ENCODE measurements around the gene ICAM4. TPM values are rescaled to one million over a fixed set of nuclear protein-coding genes. Genes with fewer than 3 reads are reported as not detected.

Gene ICAM4
- polyA plus RNA-seq, 1 donor from 2014 or later: not detected

DNA sequence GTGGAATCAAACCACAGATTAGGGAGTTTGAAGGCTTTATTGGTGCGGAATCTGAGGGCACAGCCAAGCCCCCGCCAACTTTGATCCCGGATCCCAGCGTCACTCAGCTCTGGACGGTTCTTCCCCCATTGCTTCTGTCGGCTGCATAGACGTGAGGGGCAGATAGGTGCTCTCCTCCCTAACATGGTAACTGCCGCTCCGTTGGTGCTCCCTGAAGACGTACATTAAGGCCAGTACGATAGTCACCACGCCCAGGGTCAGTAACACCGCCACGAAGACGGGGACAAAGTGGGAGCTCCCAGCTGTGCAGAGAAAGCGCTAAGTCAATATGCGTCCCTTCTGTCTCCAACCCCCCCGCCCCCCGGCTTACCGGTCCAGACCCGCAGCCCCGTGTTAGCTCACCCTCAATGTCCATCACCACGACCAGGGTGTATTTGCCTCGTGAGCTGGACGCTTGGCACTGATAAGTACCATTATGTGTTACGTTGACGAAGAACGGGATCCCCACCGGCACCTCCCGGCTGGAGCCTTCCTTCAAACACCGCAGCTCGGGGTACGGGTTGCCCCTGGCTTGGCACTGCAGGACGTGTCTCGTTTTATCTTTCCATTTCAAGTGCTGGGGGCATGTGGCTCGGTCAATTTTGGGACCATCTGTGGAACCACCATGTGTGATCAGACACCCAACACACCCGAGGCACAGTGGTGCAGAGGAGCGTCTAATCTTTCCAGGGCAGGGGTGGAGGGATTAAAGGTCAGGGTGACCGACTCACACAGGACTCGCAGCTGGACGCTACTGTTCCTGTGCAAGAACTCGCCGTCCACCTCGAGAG is 47.2 kb downstream of the ICAM4 start:
- no peaks in the 10 kb centered on the region for H3F3A ChIP-seq (ENCODE audit: insufficient read depth, low read length, poor library complexity, severe bottlenecking)
- H3K27me3 ChIP-seq (ENCODE audit: insufficient read depth, low read depth, low read length): no peaks in the 10 kb centered on the region
- H2AFZ ChIP-seq (ENCODE audit: low read depth, low read length): peak overlapping the region; percentile 76
- H3K9me2 ChIP-seq (ENCODE audit: insufficient read depth, low read length): no peaks in the 10 kb centered on the region
- H4K20me1 ChIP-seq (ENCODE audit: insufficient read depth): no peaks in the 10 kb centered on the region
- peak overlapping the region; percentile 40 for H3K4me2 ChIP-seq (ENCODE audit: low read length)
- H3K9ac ChIP-seq (ENCODE audit: low read length): peak overlapping the region; percentile 92
- peaks cover 22% of the 10 kb centered on the region for H3K79me2 ChIP-seq (replicated peaks; ENCODE audit: insufficient read depth, low read length)
- H3K36me3 ChIP-seq (ENCODE audit: insufficient read depth, low read length): no peaks in the 10 kb centered on the region
- peak overlapping the region; percentile 91 for H3K4me3 ChIP-seq (ENCODE audit: low read length)
- no peak for TF ChIP-seq MXI1 (conservative IDR thresholded peaks at IDR 0.05; ENCODE audit: poor library complexity, severe bottlenecking)
- no peak for TF ChIP-seq TAF1 (IDR thresholded peaks at IDR 0.05; ENCODE audit: low read depth)
- no peak for TF ChIP-seq EP300 (conservative IDR thresholded peaks at IDR 0.05; ENCODE audit: poor library complexity, severe bottlenecking)
- no peak for TF ChIP-seq POLR2AphosphoS5 (IDR thresholded peaks at IDR 0.05)
- TF ChIP-seq REST (IDR thresholded peaks at IDR 0.05; ENCODE audit: borderline replicate concordance): no peak
- no peak for TF ChIP-seq SMC3 (conservative IDR thresholded peaks at IDR 0.05; ENCODE audit: poor library complexity)
- peak overlapping the region; percentile 98 for H3K27ac ChIP-seq (ENCODE audit: low read length)
- H3K9me3 ChIP-seq (ENCODE audit: low read length): no peaks in the 10 kb centered on the region

DNA sequence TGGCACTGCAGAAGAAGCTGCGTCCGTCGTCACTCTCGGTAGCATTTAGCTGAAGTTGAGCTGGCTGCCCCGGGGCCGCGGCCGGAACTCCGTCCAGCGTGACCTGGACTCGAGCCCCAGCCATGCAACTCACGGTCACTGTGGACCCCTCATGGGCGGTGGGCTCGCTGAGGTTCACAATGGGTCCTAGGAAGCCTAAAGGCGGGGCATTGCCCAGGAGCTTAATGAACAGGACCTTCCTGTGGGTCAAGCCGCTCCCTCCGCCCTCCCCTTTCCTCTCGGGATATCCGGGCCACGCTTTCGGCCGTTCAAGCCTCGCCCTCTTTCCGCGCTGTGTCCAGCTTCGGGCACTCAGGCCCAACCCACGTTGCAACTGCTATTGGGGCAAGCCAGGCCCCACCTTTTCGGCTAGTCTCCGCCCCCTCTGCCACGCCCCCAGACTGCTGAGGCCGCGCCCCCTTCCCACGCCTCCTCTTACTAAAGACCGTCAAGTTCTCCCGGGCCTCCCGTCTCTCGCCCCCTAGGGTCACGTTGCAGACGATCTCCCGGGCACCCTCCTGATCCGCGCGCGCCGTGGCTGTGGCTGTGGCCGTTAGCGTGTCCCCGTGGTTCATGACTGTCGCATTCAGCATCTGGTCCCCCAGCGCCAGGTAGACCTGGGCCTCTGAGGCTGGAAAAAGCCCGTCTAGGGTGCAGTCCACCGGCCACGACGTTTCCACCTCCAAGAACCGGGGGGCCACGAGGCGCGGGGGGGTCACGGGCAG is 48.0 kb downstream of the ICAM4 start:
- peaks cover 22% of the 10 kb centered on the region for H3K79me2 ChIP-seq (replicated peaks; ENCODE audit: insufficient read depth, low read length)
- TF ChIP-seq RAD21 (conservative IDR thresholded peaks at IDR 0.05) (no peak), MXI1 (conservative IDR thresholded peaks at IDR 0.05; ENCODE audit: poor library complexity, severe bottlenecking) (no peak), CTCF (IDR thresholded peaks at IDR 0.05; ENCODE audit: poor library complexity, severe bottlenecking) (no peak), EP300 (conservative IDR thresholded peaks at IDR 0.05; ENCODE audit: poor library complexity, severe bottlenecking) (no peak), EZH2 (IDR thresholded peaks at IDR 0.05; ENCODE audit: borderline replicate concordance, insufficient read depth, low read length, poor library complexity, severe bottlenecking) (no peak), TAF1 (IDR thresholded peaks at IDR 0.05; ENCODE audit: low read depth) (no peak), SMC3 (conservative IDR thresholded peaks at IDR 0.05; ENCODE audit: poor library complexity) (no peak), REST (IDR thresholded peaks at IDR 0.05; ENCODE audit: borderline replicate concordance) (no peak), POLR2AphosphoS5 (IDR thresholded peaks at IDR 0.05) (no peak)
- H3K4me2 ChIP-seq (ENCODE audit: low read length): no peak overlapping the region
- H3K9ac ChIP-seq (ENCODE audit: low read length): no peak overlapping the region
- H2AFZ ChIP-seq (ENCODE audit: low read depth, low read length): no peak overlapping the region
- H3K4me3 ChIP-seq (ENCODE audit: low read length): peak overlapping the region; percentile 91
- H3K27me3 ChIP-seq (ENCODE audit: insufficient read depth, low read depth, low read length): no peaks in the 10 kb centered on the region
- H3K36me3 ChIP-seq (ENCODE audit: insufficient read depth, low read length): no peaks in the 10 kb centered on the region
- no peaks in the 10 kb centered on the region for H4K20me1 ChIP-seq (ENCODE audit: insufficient read depth)
- H3K9me2 ChIP-seq (ENCODE audit: insufficient read depth, low read length): no peaks in the 10 kb centered on the region
- H3F3A ChIP-seq (ENCODE audit: insufficient read depth, low read length, poor library complexity, severe bottlenecking): no peaks in the 10 kb centered on the region
- H3K9me3 ChIP-seq (ENCODE audit: low read length): no peaks in the 10 kb centered on the region
- no peak overlapping the region for H3K27ac ChIP-seq (ENCODE audit: low read length)

All from neural cell (in vitro differentiated cells).